GM19035 (cell line): ENCODE data around the gene ZFAND4.
"Not testable (repeated sequence)": the region's sequence is repeated elsewhere in the genome, so short reads cannot be mapped to it uniquely, and the experiment has no call there.

ENCODE experiments used
- ATAC-seq: cut with Tn5 transposase; IDR thresholded peaks from one replicate; pipeline ENCODE4 v1.9.1; 2021; ENCODE audit not compliant: unreplicated experiment

ZFAND4 gene

DNA sequence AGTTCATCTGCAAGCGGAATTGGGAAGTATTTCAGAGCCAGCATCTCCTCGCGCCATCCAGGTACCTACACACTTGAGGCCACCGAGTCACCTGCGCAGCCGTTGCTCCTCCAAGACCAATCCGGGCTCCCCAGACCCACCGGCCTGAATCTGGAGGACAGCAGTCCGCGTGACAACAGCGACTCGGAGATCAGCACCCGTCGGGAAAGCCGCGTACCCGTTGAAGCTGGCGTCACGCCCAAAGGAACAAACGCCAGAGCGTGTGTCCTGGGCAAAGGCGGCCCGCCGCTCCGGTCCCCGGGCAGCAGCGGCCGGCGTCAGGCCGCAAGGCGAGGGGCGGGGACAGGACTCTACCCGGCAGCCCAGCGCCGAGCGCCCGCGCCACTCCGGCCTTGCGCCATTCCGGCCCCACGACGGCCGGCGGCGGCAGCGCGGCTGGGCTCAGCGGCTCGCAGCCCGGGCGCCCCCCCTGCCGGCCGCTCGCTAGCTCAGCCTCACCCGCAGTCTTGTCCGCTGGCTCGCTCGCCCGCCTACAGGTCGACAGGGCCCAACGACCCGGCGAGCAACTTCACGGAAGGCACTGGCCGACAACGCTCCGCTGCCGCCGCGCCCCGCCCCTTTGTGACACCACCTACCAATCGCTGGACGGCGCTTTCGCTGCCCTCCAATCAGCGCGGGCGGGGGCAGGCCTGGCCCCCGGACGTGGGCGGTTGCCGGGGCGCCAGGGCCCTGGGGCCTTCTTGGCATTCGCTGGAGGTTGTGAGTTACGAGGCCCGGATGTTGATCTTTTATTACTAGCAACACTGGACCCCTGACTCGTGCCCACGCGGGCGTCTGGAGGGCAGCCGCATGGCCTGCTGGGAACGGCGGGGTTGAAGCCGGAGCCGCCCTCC lies at the start of gene ZFAND4:
Gene ZFAND4, minus strand, starts transcription at position 592 of the 893 bp plus-strand sequence. CDS start 9,047 bp downstream, outside the sequence.
- ATAC-seq: peak; percentile 97

DNA sequence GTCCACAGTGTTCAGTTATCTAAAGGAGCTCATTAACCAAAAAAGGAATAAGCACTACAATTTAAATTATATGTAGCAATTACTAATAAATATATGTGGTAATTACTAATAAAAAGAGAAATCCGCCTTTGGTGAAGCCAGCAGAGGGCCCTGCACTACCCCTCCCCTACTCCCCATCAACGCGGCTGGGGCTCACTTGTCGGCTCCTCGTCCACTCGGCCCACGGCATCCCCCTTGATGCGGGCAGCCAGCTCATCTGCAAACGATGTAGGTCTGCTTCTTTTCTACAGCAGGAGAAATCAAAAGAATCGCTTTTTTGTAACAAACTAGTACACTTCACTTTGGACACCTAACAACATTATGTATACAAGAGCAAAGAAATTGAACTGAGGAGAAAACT lies 48.9 kb upstream of the ZFAND4 start:
- ATAC-seq: not testable (repeated sequence)

DNA sequence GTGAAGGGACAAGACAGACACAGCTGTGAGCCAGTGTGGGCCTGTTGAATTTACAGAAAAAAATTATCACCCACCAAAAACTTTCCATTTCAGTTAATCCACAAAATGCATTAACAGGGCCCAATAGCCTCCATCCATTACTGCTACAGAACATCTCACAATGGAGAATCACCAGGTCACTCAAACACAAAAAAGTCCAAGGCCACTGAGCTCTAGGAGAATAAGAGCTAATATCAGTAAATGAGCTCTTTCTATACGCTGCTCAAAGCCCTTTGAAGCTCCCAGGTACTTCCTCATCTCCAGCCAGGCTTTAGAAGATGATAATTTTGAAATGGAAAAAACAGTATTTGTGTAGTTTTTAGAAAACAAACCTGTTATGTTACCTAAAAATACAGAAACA lies 45.1 kb upstream of the ZFAND4 start:
- not testable (repeated sequence) for ATAC-seq

DNA sequence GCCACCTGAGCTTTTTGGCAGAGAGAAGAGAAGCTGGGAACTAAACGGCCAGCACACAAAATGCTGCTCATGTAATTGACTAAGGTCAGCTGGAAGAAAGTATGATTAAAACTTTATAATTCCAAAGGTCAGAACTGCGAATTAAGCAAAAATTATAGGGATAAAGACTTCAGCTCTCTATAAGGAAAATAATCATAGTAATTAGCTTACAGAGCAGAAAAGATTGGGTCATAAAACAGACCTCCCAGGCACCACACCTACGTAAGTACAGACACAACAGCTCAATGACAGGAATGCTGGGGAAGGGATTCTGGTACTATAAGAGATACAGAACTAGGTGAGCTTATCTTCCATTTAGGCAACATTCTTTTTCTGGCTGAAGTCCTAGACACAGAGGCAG lies 44.5 kb upstream of the ZFAND4 start:
- not testable (repeated sequence) for ATAC-seq

DNA sequence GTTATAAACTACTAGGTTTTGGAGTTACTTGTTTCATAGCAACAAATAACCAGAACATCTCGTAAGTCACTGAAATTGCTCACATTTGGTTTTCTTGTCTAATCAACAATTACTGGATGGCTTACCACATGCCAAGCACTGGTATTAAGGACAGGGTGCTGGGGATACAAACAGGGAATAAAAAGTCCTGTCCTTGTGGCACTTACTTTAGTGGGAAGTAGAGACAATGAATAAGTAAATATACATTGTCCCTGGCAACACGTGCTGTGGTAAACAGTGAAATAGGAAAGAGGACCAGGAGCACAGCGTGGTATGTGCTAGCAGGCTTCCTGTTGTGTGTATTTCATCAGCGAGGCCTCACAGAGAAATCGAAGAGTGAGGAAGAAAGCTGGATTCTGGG lies 38.7 kb upstream of the ZFAND4 start:
- ATAC-seq: not testable (repeated sequence)

DNA sequence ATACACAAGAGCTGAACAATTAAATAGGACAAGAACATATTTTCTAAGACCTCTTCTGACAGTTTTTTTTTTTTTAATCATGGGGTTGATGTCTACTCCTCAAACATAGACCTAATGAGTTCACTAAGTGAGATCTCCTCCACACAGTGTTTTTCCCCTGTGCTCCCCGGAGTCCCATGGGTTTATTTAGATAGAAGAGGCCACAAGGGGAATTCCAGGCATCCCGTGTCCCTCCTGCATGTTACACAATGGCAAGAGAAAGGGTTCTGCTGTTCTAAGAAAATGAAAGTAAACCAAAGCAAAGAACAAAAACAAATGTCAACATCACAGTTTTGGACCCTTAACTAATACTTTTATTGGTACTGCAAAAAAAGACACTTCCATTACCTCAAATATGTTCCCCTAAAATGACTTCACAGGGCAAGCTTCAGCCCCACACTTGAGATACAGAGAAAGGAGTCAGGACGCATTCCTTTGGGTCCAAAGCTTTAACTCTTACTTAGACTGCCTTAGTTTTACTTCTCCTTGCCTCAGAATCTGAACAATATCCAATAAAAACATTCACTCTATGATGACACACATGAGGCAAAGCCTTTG lies 37.7 kb upstream of the ZFAND4 start:
- peak; percentile 69 for ATAC-seq

DNA sequence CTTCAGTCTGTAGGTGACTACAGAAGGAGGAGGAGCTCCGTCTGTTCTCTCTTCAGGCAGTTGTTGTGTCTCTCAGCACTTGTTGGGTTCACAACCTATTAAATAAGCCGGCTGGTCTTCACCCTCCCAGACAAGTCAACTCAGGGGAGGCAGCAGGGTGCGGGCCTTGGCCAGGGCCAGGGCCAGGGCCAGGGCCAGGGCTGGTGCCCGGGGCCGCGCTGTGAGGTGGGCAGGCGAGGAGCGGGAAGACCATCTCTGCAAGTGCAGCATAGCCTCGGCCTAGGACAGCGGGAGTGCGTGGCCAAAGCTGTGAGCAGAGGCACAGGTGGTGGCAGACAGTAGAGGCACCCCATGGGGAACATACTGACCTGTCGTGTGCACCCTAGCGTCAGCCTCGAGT lies 5.9 kb upstream of the ZFAND4 start:
- not testable (repeated sequence) for ATAC-seq

DNA sequence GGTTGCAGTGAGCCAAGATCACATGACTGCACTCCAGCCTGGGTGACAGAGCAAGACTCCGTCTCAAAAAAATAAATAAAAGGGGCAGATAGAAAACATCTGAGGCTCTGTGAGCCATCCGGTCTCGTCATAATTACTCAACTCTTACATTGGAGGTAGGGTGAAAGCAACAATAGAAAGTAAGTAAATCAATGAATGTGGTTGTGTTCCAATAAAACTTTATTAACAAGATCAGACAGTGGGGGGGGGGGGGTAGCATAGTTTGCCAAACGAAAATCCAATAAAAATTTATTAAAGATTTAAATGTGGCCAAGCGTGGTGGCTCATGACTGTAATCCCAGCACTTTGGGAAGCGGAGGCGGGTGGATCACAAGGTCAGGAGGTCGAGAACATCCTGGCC lies 2.8 kb upstream of the ZFAND4 start:
- no peak for ATAC-seq

DNA sequence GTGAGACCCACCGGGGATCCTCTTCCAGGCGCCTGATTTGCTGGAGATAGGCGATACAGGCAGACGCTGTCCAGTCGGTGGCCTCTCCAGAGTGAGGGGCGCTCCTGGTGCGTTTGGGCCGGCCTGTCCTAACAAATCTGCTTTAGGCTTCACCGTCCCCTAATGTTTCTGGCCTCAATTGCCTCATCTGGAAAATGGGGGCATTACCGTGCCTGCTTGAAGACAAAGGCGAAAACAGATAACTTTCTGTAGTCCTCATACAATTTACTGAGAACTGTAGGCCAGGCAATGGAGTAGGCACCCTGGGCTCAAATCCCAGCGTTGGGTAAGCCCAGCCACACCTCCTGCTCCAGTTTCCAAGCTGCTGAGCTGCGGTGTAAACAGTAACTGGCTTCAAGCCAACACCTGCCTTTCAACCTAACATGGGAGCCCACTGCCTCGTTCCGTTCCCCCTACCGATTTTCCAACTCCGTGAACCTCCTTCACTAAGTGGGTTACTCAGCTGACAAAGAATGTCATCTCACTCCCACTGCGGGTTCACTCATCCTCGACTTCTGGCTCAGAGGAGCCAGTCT lies 589 bp upstream of the ZFAND4 start:
- no peak for ATAC-seq

DNA sequence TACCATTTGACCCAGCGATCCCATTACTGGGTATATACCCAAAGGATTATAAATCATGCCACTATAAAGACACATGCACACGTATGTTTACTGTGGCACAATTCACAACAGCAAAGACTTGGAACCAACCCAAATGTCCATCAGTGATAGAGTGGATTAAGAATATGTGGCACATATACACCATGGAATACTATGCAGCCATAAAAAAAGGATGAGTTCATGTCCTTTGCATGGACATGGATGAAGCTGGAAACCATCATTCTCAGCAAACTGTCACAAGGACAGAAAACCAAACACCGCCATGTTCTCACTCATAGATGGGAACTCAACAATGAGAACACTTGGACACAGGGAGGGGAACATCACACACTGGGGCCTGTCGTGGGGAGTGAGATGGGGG lies 1.3 kb downstream of the ZFAND4 start:
- ATAC-seq: not testable (repeated sequence)

DNA sequence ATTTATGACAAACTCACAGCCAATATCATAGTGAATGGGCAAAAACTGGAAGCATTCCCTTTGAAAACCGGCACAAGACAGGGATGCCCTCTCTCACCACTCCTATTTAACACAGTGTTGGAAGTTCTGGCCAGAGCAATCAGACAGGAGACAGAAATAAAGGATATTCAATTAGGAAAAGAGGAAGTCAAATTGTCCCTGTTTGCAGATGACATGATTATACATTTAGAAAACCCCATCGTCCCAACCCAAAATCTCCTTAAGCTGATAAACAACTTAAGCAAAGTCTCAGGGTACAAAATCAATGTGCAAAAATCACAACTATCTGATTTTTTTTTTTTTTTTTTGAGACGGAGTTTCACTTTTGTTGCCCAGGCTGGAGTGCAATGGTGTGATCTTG lies 2.7 kb downstream of the ZFAND4 start:
- not testable (repeated sequence) for ATAC-seq

DNA sequence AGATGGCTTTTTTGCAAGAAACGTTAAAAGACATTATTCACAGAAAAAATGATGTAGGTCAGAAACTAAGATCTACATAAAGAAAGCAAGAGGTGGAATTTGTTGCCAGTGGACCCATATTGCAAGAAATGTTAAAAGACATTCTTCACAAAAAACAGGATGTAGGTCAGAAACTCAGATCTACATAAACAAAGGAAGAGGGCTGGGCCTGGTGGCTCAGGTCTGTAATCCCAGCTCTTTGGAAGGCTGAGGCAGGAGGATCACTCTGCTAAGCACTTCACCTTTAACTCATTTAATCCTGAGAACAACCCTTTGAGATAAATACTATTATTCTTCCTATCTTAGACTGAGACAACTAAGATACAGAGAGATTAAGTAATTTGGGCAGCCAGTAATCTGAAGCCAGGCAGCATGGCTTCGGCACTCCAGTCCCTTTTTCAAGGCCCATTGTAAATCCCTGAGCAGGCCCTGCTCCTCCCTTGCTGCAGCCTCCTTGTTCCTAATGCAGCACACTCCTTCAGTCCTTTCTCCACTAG lies 11.6 kb downstream of the ZFAND4 start:
- no peak for ATAC-seq

DNA sequence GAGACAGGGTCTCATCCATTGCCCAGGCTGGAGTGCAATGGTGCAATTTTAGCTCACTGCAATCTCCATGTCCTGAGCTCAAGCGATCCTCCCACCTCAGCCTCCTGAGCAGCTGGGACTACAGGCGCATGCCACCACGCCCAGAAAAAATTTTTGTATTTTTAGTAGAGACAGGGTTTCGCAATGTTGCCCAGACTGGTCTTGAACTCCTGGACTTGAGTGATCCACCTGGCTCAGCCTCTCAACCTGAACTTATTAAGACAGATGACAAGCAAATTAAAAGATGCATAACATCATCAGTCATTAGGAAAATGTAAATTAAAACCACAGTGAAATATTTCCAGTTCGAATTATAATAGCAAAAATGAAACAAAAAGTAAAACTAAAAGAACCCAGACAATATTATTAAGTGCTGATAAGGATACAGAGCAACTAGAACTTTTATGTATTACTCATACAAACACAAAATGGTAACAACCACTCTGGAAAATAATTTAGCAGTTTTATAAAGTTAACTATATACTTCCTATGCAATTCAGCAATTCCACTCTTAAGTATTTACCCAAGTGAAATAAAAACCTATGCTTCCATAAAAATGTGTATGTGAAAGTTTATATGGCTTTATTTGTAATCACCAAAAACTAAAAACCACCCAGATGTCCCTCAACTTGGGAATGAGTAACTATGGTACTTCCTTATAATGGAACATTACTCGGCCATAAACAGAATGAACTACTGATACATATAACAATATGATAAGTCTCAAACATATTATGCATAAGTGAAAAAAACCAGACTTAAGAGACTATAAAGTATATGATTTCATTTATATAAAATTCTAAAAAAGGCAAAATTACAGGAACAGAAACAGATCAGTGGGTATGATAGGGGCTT lies 15.3 kb downstream of the ZFAND4 start:
- no peak for ATAC-seq

DNA sequence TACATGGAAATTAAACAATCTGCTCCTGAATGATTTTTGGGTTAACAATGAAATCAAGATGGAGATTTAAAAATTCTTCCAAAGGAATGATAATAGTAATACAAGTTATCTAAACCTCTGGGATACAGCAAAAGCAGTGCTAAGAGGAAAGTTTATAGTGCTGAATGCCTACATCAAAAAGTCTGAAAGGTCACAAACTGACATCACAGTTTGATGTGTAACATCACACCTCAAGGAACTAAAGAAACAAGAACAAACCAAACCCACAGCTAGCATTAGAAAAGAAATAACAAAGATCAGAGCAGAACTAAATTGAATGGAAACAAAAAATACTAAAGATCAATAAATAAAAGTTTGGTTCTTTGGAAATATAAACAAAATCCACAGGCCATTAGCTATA lies 17.4 kb downstream of the ZFAND4 start:
- no peak for ATAC-seq

DNA sequence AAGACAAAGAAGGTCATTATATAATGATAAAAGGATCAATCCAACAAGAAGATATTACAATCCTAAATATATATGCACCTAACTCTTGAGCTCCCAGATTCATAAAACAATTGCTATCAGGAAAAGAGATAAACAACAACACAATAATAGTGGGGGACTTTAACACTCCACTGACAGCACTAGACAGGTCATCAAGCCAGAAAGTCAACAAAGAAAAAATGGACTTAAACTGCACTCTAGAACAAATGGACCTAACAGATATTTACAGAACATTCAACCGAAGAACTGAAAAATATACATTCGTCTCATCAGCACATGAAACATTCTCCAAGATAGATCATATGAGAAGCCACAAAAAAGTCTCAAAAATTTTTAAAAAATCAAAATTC lies 17.8 kb downstream of the ZFAND4 start:
- not testable (repeated sequence) for ATAC-seq

DNA sequence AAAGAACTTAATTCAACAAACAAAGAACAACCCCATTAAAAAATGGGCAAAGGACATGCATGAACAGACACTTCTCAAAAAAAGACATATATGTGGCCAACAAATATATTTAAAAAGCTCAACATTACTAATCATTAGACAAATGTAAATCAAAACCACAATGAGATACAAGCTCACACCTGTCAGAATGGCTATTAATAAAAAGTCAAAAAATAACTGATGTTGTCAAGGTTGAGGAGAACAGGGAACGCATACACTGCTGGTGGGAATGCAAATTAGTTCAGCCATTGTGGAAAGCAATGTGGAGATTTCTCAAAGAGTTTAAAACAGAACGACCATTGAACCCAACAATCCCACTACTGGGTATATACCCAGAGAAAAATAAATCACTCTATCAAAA lies 19.1 kb downstream of the ZFAND4 start:
- ATAC-seq: peak; percentile 60

DNA sequence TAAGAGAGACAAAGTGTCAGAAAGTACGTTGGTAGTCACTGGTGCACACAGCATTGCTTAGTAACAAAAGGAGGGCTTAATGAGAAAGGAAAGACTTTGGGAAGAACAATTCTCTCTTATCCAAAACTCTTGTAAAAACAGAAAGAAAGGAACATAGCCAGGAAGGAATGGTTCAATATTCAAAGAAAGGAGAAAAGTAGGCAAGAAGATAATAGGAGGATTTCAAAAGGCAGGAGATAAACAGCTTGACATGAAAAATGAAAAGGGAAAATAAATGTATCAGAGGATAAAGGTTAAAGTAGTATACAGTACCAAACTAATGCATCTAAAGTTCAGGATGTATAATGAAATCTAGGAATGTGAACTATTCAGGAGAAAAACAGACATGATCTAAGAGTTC lies 20.1 kb downstream of the ZFAND4 start:
- no peak for ATAC-seq

DNA sequence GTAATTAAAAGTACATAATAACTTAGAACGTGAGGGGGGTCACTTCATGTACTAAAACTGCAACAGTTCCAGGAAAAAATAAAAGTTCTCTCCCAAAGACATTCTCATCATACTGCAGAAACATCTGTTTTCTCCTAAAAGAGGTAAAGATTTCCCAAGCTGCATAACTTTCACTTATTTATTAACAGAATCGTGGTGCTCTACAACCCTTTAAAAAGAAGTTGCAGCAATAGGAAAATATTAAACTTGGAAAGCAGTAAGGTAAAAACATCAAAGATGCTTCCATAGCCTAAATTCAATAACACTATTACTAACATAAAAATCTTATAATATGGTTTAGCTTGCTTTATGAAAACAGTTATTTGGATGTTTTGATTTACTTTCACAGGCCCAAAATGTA lies 23.3 kb downstream of the ZFAND4 start:
- no peak for ATAC-seq

DNA sequence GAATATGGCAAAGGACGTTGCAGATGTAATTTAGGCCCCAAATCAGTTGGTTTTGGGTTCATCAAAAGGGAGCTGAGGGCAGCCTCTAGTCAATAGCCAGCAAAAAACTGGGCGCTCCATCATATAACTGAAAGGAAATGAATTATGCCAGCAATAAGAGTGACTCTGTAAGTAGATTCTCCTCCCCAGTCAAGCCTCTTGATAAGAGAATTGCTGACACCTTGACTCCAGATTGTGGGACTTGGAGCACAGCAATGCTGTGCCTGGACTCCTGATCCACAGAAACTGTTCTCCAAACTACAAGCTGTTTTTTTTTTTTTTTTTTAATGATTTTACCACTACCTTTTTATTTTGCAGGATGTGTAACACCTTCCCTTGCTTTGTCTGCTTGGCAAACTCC lies 25.5 kb downstream of the ZFAND4 start:
- ATAC-seq: no peak

DNA sequence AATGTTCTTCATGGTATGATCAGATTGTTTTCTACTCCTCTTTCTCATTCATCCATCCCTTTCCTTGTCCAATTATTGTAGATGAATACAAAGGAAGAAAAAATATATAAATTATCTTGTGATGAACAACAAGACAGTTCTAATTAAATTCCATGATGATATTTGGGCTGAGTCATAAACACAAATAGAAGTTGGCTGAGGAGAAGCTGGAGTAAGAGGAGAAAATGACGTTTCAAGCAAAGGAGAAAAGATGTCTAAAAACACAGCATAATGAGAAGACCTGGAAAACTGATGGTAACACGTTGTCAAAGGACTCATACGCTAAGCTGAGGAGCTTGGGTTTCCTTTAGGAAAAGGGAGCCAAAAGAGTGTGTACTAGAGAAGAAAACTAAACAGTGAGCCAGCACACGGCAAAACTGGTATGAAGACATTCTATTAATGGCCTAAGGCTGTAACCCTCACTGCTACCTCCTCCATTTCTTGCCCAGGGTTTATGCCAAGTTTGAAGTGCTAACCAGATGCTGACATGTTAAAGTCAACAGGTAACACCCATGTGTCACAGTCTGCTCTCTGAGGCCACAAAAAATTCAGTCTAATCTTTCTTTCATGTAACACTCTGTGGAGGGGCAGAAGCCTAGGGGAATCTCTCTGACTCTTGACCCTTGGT lies 26.1 kb downstream of the ZFAND4 start:
- no peak for ATAC-seq
